Esophagus squamous epithelium (tissue), 5 donors: ENCODE data around the gene DNASE1L3. TPM values are rescaled to one million over a fixed set of nuclear protein-coding genes. Genes with fewer than 3 reads are reported as not detected.

ENCODE experiments used
- DNase-seq: peaks from one replicate; lab custom pipeline; 2025; lab: John Stamatoyannopoulos, UW
- H3K27ac ChIP-seq, 4 donors: fragments of 200-600 bp; sonication (generic); one replicate each; pipeline ENCODE4 v1.5.1; 2016 to 2019; ENCODE audit warnings: mild to moderate bottlenecking in 1 of 4
- H3K27me3 ChIP-seq, 4 donors: fragments of 200-600 bp; sonication (generic); 1 replicate in 3 of 4; 2 replicates in 1 of 4; pipeline versions ENCODE4 v1.5.1 to v1.6.0; 2017 to 2021; ENCODE audit warnings: antibody characterized with exemption in 1 of 4
- H3K36me3 ChIP-seq, 3 donors: fragments of 200-600 bp; sonication (generic); one replicate each; pipeline ENCODE4 v1.5.1; 2016 to 2019
- H3K4me1 ChIP-seq, 3 donors: fragments of 200-600 bp; sonication (generic); one replicate each; pipeline ENCODE4 v1.5.1; 2017 to 2019
- H3K4me3 ChIP-seq, 4 donors: fragments of 200-600 bp; sonication (generic); 1 replicate in 3 of 4; 2 replicates in 1 of 4; pipeline ENCODE4 v1.5.1; 2016 to 2019; ENCODE audit warnings: mild to moderate bottlenecking in 2 of 4, moderate library complexity in 1 of 4
- H3K9me3 ChIP-seq, 3 donors: fragments of 200-600 bp; sonication (generic); one replicate each; pipeline ENCODE4 v1.5.1; 2016 to 2019
- CTCF ChIP-seq, 6 experiments: fragments of 450-650 bp in 4 of 6; fragments of 200-600 bp in 2 of 6; sonication (generic) in 2 of 6; IDR thresholded peaks; one replicate each; pipeline ENCODE4 v1.5.1; 2016 to 2019; ENCODE audit warnings: antibody characterized with exemption in 6 of 6, mild to moderate bottlenecking in 4 of 6, moderate library complexity in 4 of 6
- POLR2A ChIP-seq, 4 donors: fragments of 450-650 bp; IDR thresholded peaks; one replicate each; pipeline ENCODE4 v1.6.1; 2017; ENCODE audit warnings: antibody characterized with exemption in 4 of 4, mild to moderate bottlenecking in 4 of 4, moderate library complexity in 3 of 4
- WGBS, 2 donors: methylation state at CpG; one replicate each; pipeline ENCODE4 v1.1.5; 2018; 5-methylcytosine and 5-hydroxymethylcytosine counted together
- intact Hi-C: fragments of 100-400 bp; cut with DNase I; formaldehyde crosslinking; loops from one replicate; pipeline ENCODE4 v1.15.0; 2022
- total RNA-seq, 4 donors: library from RNA; depleted of rRNA; stranded (reverse); fragments of >200 nt; gene quantifications; one replicate each; pipeline ENCODE4 v1.1.0, GENCODE V29; 2016
- donor health status: DM: yes; HTN: yes; CAD: no.

The DNASE1L3 gene
- total RNA-seq, 4 donors from 2014 or later, result 8.3 to 15.3 (median 11.9) TPM

- Histone ChIP-seq H3K27ac (peak overlapping the region in 3 of 4 donors; percentile 6 to 44 (median 28)), H3K4me1 (no peaks in the 10 kb centered on the region), H3K36me3 (peaks cover 6 to 100% (median 54%) of the 10 kb centered on the region in 3 donors), H3K4me3 (no peak overlapping the region), H3K9me3 (no peaks in the 10 kb centered on the region), H3K27me3 (no peaks in the 10 kb centered on the region)
- DNase-seq, result no peak
- intact Hi-C loops, result no loop called here
- TF ChIP-seq POLR2A (IDR thresholded peaks at IDR 0.05), result no peak
- TF ChIP-seq CTCF (IDR thresholded peaks at IDR 0.05), result no peak
- WGBS, 2 donors, result 67 to 83% methylated on average over 9 of the region's 13 CpGs
Measured at GRCh38 chr3:58150810-58151199, 60.0 kb downstream of the DNASE1L3 start.

DNA sequence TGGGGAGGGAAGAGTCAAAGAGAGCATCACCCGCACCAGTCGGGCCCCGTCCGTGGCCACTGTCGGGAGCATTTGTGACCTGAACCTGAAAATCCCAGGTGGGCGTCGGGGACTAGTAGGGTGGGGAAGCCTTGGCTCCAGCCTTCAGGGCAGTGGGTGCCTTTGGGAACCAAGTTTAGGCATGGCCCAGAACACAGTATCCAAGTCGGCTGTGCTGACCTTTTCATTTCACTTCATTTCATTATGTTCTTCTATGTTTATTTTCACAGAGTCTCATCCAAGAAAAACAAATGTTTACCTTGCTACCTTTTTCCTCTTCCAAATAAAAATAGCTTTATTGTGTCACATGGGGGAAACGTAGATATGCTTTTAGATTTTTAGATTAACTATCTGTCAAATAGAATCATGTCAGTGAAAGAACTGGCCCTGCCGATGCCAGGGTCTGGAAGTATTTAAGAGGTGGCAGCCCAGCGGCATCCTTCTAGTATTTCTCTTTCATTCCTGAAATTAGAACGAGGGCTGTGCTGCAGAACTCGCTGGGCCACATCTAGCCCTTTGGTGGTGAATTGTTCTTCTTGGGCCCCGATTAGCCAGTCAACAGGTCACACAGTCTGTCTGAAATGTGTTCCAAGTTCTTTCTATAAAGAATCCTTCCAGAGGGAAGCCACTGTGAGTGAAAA, 60.5 kb downstream of the DNASE1L3 start:
- no peaks in the 10 kb centered on the region for H3K4me1 ChIP-seq
- peaks cover 6 to 100% (median 56%) of the 10 kb centered on the region in 3 donors for H3K36me3 ChIP-seq
- H3K27me3 ChIP-seq, result no peaks in the 10 kb centered on the region
- DNase-seq, result no peak
- intact Hi-C loops, result no loop called here
- no peak for TF ChIP-seq CTCF (IDR thresholded peaks at IDR 0.05)
- no peak for TF ChIP-seq POLR2A (IDR thresholded peaks at IDR 0.05)
- H3K4me3 ChIP-seq, result no peak overlapping the region
- H3K27ac ChIP-seq, result peak overlapping the region in 3 of 4 donors; percentile 6 to 44 (median 28)
- H3K9me3 ChIP-seq, result no peaks in the 10 kb centered on the region
- WGBS, 2 donors, result 78 to 80% methylated on average over 10 to 13 of the region's 14 CpGs

- TF ChIP-seq POLR2A (IDR thresholded peaks at IDR 0.05) (no peak), CTCF (IDR thresholded peaks at IDR 0.05) (no peak)
- DNase-seq, result no peak
- Histone ChIP-seq H3K4me3 (no peak overlapping the region), H3K9me3 (no peaks in the 10 kb centered on the region), H3K27ac (no peak overlapping the region), H3K27me3 (no peaks in the 10 kb centered on the region), H3K4me1 (peaks cover 0 to 4% (median 0%) of the 10 kb centered on the region in 3 donors), H3K36me3 (peaks cover 10 to 100% (median 53%) of the 10 kb centered on the region in 3 donors)
- 82 to 93% methylated on average over 5 to 8 of the region's 9 CpGs for WGBS, 2 donors
- intact Hi-C loops, result no loop called here
Measured at GRCh38 chr3:58148049-58148448, 62.7 kb downstream of the DNASE1L3 start.

DNA sequence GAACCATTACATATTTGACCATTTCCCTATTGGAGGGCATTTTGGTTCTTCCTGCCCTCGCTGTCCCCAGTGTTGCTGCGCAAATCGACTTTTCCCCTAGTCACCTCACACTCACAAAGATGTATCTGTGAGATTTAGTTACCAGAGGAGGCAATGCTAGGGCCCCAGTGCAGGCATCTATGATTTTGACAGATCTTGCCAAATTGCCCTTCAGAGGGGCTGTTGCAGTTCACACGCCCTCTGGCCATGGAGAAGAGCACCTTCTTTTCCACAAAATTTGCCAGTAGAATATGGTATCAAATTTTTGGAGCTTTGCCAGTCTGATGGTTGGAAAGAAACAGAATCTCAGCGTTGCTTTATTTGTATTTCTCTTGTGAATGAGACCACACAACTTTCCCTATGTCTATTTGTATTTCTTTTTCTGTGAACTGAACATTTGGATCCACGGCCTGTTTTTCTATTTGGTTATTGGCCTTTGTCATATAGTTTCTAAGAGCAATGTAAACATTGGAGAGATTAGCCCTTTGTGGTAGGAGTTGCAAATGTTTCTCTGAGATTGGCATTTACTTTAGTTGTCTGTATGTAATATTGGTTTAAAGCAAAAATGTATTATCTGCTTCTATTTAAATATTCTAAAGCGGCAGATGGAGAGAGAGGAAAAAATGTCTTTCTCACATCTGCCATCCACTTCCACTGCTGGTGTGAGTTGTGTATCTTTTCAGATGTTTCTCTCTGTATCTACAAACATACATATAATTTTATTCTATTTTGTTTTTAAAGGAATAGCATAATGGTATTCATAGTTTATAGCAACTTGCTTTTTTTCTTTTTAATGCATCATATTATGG, 66.1 kb downstream of the DNASE1L3 start:
- 81 to 84% methylated on average over 7 of the region's 7 CpGs for WGBS, 2 donors
- H3K9me3 ChIP-seq, result no peaks in the 10 kb centered on the region
- intact Hi-C loops, result no loop called here
- no peak overlapping the region for H3K27ac ChIP-seq
- no peak overlapping the region for H3K4me3 ChIP-seq
- H3K36me3 ChIP-seq, result peaks cover 9 to 100% (median 50%) of the 10 kb centered on the region in 3 donors
- DNase-seq, result no peak
- peaks cover 0 to 4% (median 0%) of the 10 kb centered on the region in 3 donors for H3K4me1 ChIP-seq
- no peak for TF ChIP-seq POLR2A (IDR thresholded peaks at IDR 0.05)
- no peak for TF ChIP-seq CTCF (IDR thresholded peaks at IDR 0.05)
- no peaks in the 10 kb centered on the region for H3K27me3 ChIP-seq
